ENCODE measurements around the gene AGPAT4.

AGPAT4 gene

DNA sequence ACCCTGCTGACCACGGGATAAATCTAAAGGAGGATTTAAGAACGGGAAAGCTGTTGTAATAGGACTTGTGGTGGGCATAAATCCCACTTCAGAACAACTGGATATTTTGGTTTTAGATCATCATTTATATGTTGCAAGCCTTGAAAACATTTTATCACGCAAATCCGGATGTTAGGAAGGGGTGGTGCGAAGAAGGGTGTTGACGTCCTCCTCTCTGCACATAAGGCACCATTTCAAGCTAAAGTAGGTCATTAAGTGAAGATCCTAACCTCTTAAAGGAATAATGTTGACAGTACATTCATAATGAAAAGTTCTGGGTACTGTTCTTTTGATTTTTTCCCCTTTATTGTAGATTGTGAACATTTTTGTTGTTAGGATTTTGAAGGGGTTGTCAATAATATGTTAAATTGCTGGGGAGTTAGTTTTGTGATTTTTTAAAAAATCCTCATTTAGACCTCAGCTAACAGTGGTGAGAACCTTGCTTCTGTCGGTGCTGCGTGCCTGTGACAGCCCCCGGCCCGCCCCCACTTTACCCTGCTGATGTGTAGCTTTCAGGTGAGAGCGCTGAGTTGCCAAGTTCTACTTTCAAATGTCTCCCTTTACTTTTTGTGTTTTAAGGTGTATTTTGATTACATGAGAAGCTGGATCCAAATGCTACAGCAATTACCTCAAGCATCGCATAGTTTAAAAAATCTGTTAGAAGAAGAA, 193.4 kb downstream of the AGPAT4 start:
- DNase-seq (ENCODE audit: insufficient read length, low spot score), result no peak
- TF ChIP-seq CTCF (IDR thresholded peaks at IDR 0.05; ENCODE audit: insufficient read depth, missing control alignments), result no peak
- FAIRE-seq, result no peak
